ENCODE data around the gene RNF145. TPM values are rescaled to one million over a fixed set of nuclear protein-coding genes. Genes with fewer than 3 reads are reported as not detected.

Gene RNF145
- total RNA-seq, 1 donor from 2014 or later, result 93.1 TPM

- no peak for DNase-seq (ENCODE audit: low spot score in 2 of 2, unreplicated experiment in 2 of 2)
- peaks cover 33% of the 10 kb centered on the region for H3K27me3 Mint-ChIP-seq (ENCODE audit: low read depth)
- no peak overlapping the region for H3K4me3 Mint-ChIP-seq
- H3K36me3 Mint-ChIP-seq, result no peaks in the 10 kb centered on the region
- peaks cover 6% of the 10 kb centered on the region for H3K4me1 Mint-ChIP-seq
- no peak overlapping the region for H3K27ac Mint-ChIP-seq
- no peaks in the 10 kb centered on the region for H3K9me3 Mint-ChIP-seq
- TF ChIP-seq, protein P1, sequence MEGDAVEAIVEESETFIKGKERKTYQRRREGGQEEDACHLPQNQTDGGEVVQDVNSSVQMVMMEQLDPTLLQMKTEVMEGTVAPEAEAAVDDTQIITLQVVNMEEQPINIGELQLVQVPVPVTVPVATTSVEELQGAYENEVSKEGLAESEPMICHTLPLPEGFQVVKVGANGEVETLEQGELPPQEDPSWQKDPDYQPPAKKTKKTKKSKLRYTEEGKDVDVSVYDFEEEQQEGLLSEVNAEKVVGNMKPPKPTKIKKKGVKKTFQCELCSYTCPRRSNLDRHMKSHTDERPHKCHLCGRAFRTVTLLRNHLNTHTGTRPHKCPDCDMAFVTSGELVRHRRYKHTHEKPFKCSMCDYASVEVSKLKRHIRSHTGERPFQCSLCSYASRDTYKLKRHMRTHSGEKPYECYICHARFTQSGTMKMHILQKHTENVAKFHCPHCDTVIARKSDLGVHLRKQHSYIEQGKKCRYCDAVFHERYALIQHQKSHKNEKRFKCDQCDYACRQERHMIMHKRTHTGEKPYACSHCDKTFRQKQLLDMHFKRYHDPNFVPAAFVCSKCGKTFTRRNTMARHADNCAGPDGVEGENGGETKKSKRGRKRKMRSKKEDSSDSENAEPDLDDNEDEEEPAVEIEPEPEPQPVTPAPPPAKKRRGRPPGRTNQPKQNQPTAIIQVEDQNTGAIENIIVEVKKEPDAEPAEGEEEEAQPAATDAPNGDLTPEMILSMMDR (IDR thresholded peaks at IDR 0.05; ENCODE audit: unreplicated experiment), result no peak
Measured at GRCh38 chr5:159131951-159132350, 77.4 kb downstream of the RNF145 start.

GRCh38 chr5:159130871-159131270 lies 78.5 kb downstream of the RNF145 start:
- H3K4me1 Mint-ChIP-seq, result peaks cover 6% of the 10 kb centered on the region
- TF ChIP-seq, protein P1 (IDR thresholded peaks at IDR 0.05; ENCODE audit: unreplicated experiment), result no peak
- DNase-seq (ENCODE audit: low spot score in 2 of 2, unreplicated experiment in 2 of 2), result no peak
- H3K36me3 Mint-ChIP-seq, result no peaks in the 10 kb centered on the region
- no peak overlapping the region for H3K27ac Mint-ChIP-seq
- peaks cover 6% of the 10 kb centered on the region for H3K9me3 Mint-ChIP-seq
- H3K27me3 Mint-ChIP-seq (ENCODE audit: low read depth), result peaks cover 33% of the 10 kb centered on the region
- no peak overlapping the region for H3K4me3 Mint-ChIP-seq

- no peak for DNase-seq (ENCODE audit: low spot score in 2 of 2, unreplicated experiment in 2 of 2)
- H3K4me3 Mint-ChIP-seq, result no peak overlapping the region
- H3K27me3 Mint-ChIP-seq (ENCODE audit: low read depth), result peaks cover 42% of the 10 kb centered on the region
- H3K9me3 Mint-ChIP-seq, result peaks cover 25% of the 10 kb centered on the region
- H3K36me3 Mint-ChIP-seq, result no peaks in the 10 kb centered on the region
- H3K27ac Mint-ChIP-seq, result no peak overlapping the region
- TF ChIP-seq, protein P1 (IDR thresholded peaks at IDR 0.05; ENCODE audit: unreplicated experiment), result no peak
- H3K4me1 Mint-ChIP-seq, result peaks cover 6% of the 10 kb centered on the region
Measured at GRCh38 chr5:159128070-159128541, 81.2 kb downstream of the RNF145 start.

DNA sequence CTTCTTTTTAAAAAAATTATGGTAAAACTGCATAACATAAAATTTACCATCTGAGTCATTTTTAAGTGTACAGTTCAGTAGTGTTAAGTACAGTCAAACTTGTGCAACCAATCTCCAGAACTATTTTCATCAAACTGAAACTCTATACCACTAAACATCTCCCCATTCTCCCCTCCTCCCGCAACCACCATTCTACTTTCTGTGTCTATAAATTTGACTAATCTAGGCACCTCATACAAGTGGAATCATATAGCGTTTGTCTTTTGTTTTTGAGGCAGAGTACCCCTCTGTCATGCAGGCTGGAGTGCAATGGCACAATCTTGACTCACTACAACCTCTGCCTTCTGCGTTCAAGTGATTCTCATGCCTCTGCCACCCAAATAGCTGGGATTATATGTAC lies 85.7 kb downstream of the RNF145 start:
- Mint-ChIP-seq H3K27ac (no peak overlapping the region), H3K4me3 (no peak overlapping the region), H3K9me3 (peaks cover 25% of the 10 kb centered on the region), H3K27me3 (ENCODE audit: low read depth) (peaks cover 41% of the 10 kb centered on the region), H3K4me1 (no peaks in the 10 kb centered on the region), H3K36me3 (no peaks in the 10 kb centered on the region)
- no peak for DNase-seq (ENCODE audit: low spot score in 2 of 2, unreplicated experiment in 2 of 2)
- TF ChIP-seq, protein P1 (IDR thresholded peaks at IDR 0.05; ENCODE audit: unreplicated experiment), result no peak

- Mint-ChIP-seq H3K9me3 (peaks cover 25% of the 10 kb centered on the region), H3K36me3 (no peaks in the 10 kb centered on the region), H3K27me3 (ENCODE audit: low read depth) (peaks cover 43% of the 10 kb centered on the region), H3K27ac (no peak overlapping the region), H3K4me3 (no peak overlapping the region), H3K4me1 (no peaks in the 10 kb centered on the region)
- no peak for DNase-seq (ENCODE audit: low spot score in 2 of 2, unreplicated experiment in 2 of 2)
- TF ChIP-seq, protein P1 (IDR thresholded peaks at IDR 0.05; ENCODE audit: unreplicated experiment), result no peak
Measured at GRCh38 chr5:159123189-159123588, 86.2 kb downstream of the RNF145 start.

DNA sequence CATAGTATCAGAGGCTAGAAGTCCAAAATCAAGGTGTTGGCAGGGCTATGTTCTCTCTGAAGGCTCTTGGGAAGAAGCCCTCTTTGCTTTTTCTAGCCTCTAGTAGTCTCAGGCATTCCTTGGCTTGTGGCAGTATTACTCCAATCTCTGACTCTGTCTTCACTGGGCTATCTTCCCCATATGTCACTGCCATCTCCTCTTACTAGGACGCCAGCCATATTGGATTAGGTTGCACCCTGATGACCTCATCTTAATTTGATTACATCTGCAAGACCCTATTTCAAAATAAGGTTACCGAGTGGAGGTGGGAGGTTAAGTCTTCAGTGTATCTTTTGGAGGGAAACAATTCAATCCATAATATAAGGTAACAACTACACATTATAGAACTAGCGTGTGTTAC lies 88.3 kb downstream of the RNF145 start:
- Mint-ChIP-seq H3K36me3 (no peaks in the 10 kb centered on the region), H3K4me3 (no peak overlapping the region), H3K4me1 (no peaks in the 10 kb centered on the region), H3K9me3 (peaks cover 20% of the 10 kb centered on the region), H3K27ac (no peak overlapping the region), H3K27me3 (ENCODE audit: low read depth) (peaks cover 33% of the 10 kb centered on the region)
- no peak for DNase-seq (ENCODE audit: low spot score in 2 of 2, unreplicated experiment in 2 of 2)
- TF ChIP-seq, protein P1 (IDR thresholded peaks at IDR 0.05; ENCODE audit: unreplicated experiment), result no peak
